Fibroblast of lung (primary cell): ENCODE data around the gene CDC123. TPM values are rescaled to one million over a fixed set of nuclear protein-coding genes. Genes with fewer than 3 reads are reported as not detected.
"Not testable (repeated sequence)": the region's sequence is repeated elsewhere in the genome, so short reads cannot be mapped to it uniquely, and the experiment has no call there.

Source experiments
- DNase-seq, 2 donors: peaks; one replicate each; pipeline versions ENCODE4 v3.0.0 to v3.0.0-alpha.2; 2010; ENCODE audit warnings: low read depth in 2 of 2
- H2AFZ ChIP-seq: 2 replicates; pipeline ENCODE4 v1.5.1; 2012; ENCODE audit warnings: low read length, control low read depth, inconsistent platforms
- H3K27ac ChIP-seq: 2 replicates; pipeline ENCODE4 v1.5.1; 2011; ENCODE audit warnings: low read length, control low read depth; ENCODE audit not compliant: insufficient read depth
- H3K27me3 ChIP-seq: 2 replicates; pipeline ENCODE4 v1.5.1; 2011; ENCODE audit warnings: mild to moderate bottlenecking, low read length; ENCODE audit not compliant: control insufficient read depth, insufficient read depth
- H3K36me3 ChIP-seq: 2 replicates; pipeline ENCODE4 v1.5.1; 2011; ENCODE audit warnings: low read length; ENCODE audit not compliant: control insufficient read depth, insufficient read depth
- H3K4me1 ChIP-seq: 2 replicates; pipeline ENCODE4 v1.5.1; 2011; ENCODE audit warnings: low read length; ENCODE audit not compliant: control insufficient read depth, insufficient read depth; ENCODE audit errors: extremely low read depth
- H3K4me2 ChIP-seq: 2 replicates; pipeline ENCODE4 v1.5.1; 2011; ENCODE audit warnings: low read length, control low read depth; ENCODE audit not compliant: insufficient read depth; ENCODE audit errors: extremely low read depth
- H3K4me3 ChIP-seq, 4 experiments: fragments of 200-600 bp in 1 of 4; sonication (generic) in 1 of 4; replicated peaks in 1 of 4; 2 replicates each; pipeline ENCODE4 v1.5.1; 2011 to 2016; ENCODE audit warnings: low read length in 4 of 4, low read depth in 3 of 4, mild to moderate bottlenecking in 3 of 4, control low read depth in 2 of 4, inconsistent platforms in 1 of 4, mixed read lengths in 1 of 4; ENCODE audit not compliant: insufficient read depth in 1 of 4; ENCODE audit errors: control extremely low read depth in 1 of 4
- H3K79me2 ChIP-seq: 2 replicates; pipeline ENCODE4 v1.5.1; 2012; ENCODE audit warnings: mild to moderate bottlenecking, low read length, inconsistent platforms; ENCODE audit not compliant: control insufficient read depth, insufficient read depth
- H3K9ac ChIP-seq: 2 replicates; pipeline ENCODE4 v1.5.1; 2011; ENCODE audit warnings: mild to moderate bottlenecking, low read length, control low read depth; ENCODE audit not compliant: insufficient read depth
- H3K9me3 ChIP-seq: 2 replicates; pipeline ENCODE4 v1.5.1; 2012; ENCODE audit warnings: low read depth, low read length; ENCODE audit not compliant: control insufficient read depth, insufficient read depth
- H4K20me1 ChIP-seq: 2 replicates; pipeline ENCODE4 v1.5.1; 2011; ENCODE audit warnings: low read length; ENCODE audit not compliant: control insufficient read depth, insufficient read depth; ENCODE audit errors: extremely low read depth
- EZH2 ChIP-seq: IDR thresholded peaks from 2 replicates; pipeline ENCODE4 v1.5.1; 2012; ENCODE audit warnings: low read length, control low read depth, mild to moderate bottlenecking; ENCODE audit errors: missing control alignments
- polyA plus RNA-seq, 2 donors: library from polyadenylated mRNA; depleted of rRNA in 1 of 2; stranded (reverse) in 1 of 2; unstranded in 1 of 2; fragments of >200 nt; gene quantifications; 2 replicates each; pipeline ENCODE4 v1.2.1, GENCODE V29; 2011 to 2012; ENCODE audit warnings: missing spikeins in 1 of 2
- total RNA-seq: library from RNA; depleted of rRNA; stranded (reverse); fragments of >200 nt; gene quantifications from 2 replicates; pipeline ENCODE4 v1.2.1, GENCODE V29; 2014
- TF ChIP-seq, protein P1 (sequence below), 2 donors: IDR thresholded peaks in 1 of 2; conservative IDR thresholded peaks in 1 of 2; 1 replicate in 1 of 2; 2 replicates in 1 of 2; pipeline ENCODE4 v1.5.1; 2011 to 2012; ENCODE audit warnings: low read length in 2 of 2, control low read depth in 1 of 2, inconsistent platforms in 1 of 2, low read depth in 1 of 2, mild to moderate bottlenecking in 1 of 2

The CDC123 gene
- total and polyA plus RNA-seq, 2 donors (not counting 1 experiment from before 2014, with no cell fraction given): 144 to 172 TPM

DNA sequence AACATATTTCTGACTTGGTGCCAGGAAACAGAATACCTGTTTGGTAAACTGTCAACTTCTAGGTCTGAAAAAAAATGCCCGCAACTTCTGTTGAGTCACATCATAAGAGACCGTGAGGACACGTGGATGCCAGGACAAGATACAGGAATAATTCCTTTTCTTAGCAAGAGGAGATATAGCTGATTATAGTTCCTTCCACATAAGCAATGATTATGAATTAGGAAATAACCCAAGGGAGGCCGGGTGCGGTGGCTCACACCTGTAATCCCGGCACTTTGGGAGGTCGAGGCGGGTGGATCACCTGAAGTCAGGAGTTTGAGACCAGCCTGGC is 75.2 kb downstream of the CDC123 start:
- no peak for DNase-seq
- Histone ChIP-seq H3K9me3 (no peaks in the 10 kb centered on the region), H3K4me1 (peaks cover 5% of the 10 kb centered on the region), H3K4me2 (no peak overlapping the region), H3K27ac (no peak overlapping the region), H3K27me3 (no peaks in the 10 kb centered on the region), H3K9ac (no peak overlapping the region), H3K4me3 (no peak overlapping the region), H3K79me2 (no peaks in the 10 kb centered on the region), H2AFZ (no peak overlapping the region), H3K36me3 (no peaks in the 10 kb centered on the region), H4K20me1 (no peaks in the 10 kb centered on the region)
- TF ChIP-seq, protein P1, sequence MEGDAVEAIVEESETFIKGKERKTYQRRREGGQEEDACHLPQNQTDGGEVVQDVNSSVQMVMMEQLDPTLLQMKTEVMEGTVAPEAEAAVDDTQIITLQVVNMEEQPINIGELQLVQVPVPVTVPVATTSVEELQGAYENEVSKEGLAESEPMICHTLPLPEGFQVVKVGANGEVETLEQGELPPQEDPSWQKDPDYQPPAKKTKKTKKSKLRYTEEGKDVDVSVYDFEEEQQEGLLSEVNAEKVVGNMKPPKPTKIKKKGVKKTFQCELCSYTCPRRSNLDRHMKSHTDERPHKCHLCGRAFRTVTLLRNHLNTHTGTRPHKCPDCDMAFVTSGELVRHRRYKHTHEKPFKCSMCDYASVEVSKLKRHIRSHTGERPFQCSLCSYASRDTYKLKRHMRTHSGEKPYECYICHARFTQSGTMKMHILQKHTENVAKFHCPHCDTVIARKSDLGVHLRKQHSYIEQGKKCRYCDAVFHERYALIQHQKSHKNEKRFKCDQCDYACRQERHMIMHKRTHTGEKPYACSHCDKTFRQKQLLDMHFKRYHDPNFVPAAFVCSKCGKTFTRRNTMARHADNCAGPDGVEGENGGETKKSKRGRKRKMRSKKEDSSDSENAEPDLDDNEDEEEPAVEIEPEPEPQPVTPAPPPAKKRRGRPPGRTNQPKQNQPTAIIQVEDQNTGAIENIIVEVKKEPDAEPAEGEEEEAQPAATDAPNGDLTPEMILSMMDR (conservative IDR thresholded peaks at IDR 0.05 in 1 of 2, IDR thresholded peaks at IDR 0.05 in 1 of 2; ENCODE audit: low read depth in 1 of 2, low read length in 2 of 2): no peak
- TF ChIP-seq EZH2: no peak

DNA sequence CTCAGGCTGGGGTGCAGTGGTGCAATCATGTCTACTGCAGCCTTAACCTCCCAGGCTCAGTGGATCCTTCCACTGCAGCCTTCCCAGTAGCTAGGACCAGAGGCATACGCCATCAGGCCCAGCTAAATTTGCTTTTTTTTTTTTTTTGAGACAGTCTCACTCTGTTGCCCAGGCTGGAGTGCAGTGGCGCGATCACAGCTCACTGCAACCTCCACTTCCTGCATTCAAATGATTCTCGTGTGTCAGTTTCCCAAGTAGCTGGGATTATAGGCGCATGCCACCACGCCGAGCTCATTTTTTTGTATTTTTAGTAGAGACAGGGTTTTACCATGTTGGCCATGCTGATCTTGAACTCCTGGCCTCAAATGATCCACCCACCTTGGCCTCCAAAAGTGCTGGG is 81.9 kb downstream of the CDC123 start:
- H3K4me3 ChIP-seq, H3K4me1 ChIP-seq, H3K9me3 ChIP-seq, H3K79me2 ChIP-seq, H3K27me3 ChIP-seq, H3K9ac ChIP-seq, H3K27ac ChIP-seq, H3K4me2 ChIP-seq, H4K20me1 ChIP-seq, DNase-seq, H2AFZ ChIP-seq, H3K36me3 ChIP-seq: not testable (repeated sequence)

DNA sequence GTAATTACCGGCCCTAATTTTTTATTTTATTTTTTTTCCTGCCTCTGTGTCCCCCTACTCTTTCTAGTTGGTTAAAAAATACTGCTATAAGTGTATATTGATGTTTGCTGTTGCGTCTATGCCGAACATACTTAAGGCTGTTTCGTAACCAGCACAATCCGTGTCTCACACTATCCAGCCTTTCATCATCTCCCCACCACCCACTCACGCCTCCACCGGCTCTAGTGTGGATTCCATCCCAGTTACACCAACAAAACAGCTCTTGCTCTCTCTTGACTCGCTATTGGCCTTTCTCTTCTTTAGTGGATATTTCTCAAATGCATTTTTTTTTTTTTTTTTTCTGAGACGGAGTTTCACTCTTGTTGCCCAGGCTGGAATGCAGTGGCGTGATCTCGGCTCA is 83.3 kb downstream of the CDC123 start:
- H3K9me3 ChIP-seq: no peaks in the 10 kb centered on the region
- H4K20me1 ChIP-seq: no peaks in the 10 kb centered on the region
- no peak overlapping the region for H2AFZ ChIP-seq
- H3K79me2 ChIP-seq: no peaks in the 10 kb centered on the region
- H3K4me1 ChIP-seq: no peaks in the 10 kb centered on the region
- H3K9ac ChIP-seq: no peak overlapping the region
- no peak overlapping the region for H3K4me3 ChIP-seq
- no peaks in the 10 kb centered on the region for H3K36me3 ChIP-seq
- H3K27me3 ChIP-seq: no peaks in the 10 kb centered on the region
- no peak overlapping the region for H3K27ac ChIP-seq
- peak; percentile 20 to 62 for DNase-seq
- no peak overlapping the region for H3K4me2 ChIP-seq
- no peak for TF ChIP-seq EZH2
- TF ChIP-seq, protein P1 (conservative IDR thresholded peaks at IDR 0.05 in 1 of 2, IDR thresholded peaks at IDR 0.05 in 1 of 2; ENCODE audit: low read depth in 1 of 2, low read length in 2 of 2): no peak
